Natural killer cell treated with Interleukin-12 subunit alpha and Interleukin-12 subunit beta and Interleukin-15 and Interleukin-18, amount 100 ng/mL, for 72 hours (primary cell): ENCODE data around the gene ALPP. TPM values are rescaled to one million over a fixed set of nuclear protein-coding genes. Genes with fewer than 3 reads are reported as not detected.
"Not testable (repeated sequence)": the region's sequence is repeated elsewhere in the genome, so short reads cannot be mapped to it uniquely, and the experiment has no call there.

Experiments used
- ATAC-seq, 2 donors: fragments of 150-1000 bp; cut with Tn5 transposase in 1 of 2; sonication (Bioruptor Pico), chemical (Tn5 transposase) in 1 of 2; 2 replicates each; pipeline ENCODE4 v1.10.0; 2021
- DNase-seq: peaks from one replicate; pipeline ENCODE4 v3.0.0; 2022; ENCODE audit warnings: low spot score
- H3K27ac Mint-ChIP-seq, 2 donors: 1 replicate in 1 of 2; 2 replicates in 1 of 2; pipeline ENCODE4 v1.8.0; 2022; ENCODE audit warnings: mixed read lengths in 2 of 2, mild to moderate bottlenecking in 1 of 2, moderate library complexity in 1 of 2
- H3K27me3 Mint-ChIP-seq, 2 donors: 1 replicate in 1 of 2; 2 replicates in 1 of 2; pipeline ENCODE4 v1.8.0; 2022; ENCODE audit warnings: mixed read lengths in 2 of 2
- H3K36me3 Mint-ChIP-seq: one replicate; pipeline ENCODE4 v1.8.0; 2022; ENCODE audit warnings: mixed read lengths
- H3K4me1 Mint-ChIP-seq, 2 donors: 1 replicate in 1 of 2; 2 replicates in 1 of 2; pipeline ENCODE4 v1.8.0; 2022; ENCODE audit warnings: low read depth in 2 of 2, mixed read lengths in 2 of 2, mild to moderate bottlenecking in 1 of 2
- H3K4me3 Mint-ChIP-seq: one replicate; pipeline ENCODE4 v1.8.0; 2022; ENCODE audit warnings: mixed read lengths
- H3K9me3 Mint-ChIP-seq: 2 replicates; pipeline ENCODE4 v1.8.0; 2022; ENCODE audit warnings: mixed read lengths
- total RNA-seq, 2 donors: library from RNA; stranded (reverse); gene quantifications; one replicate each; pipeline ENCODE4 v1.2.3, GENCODE V29; 2022

The ALPP gene
- total RNA-seq, 2 donors from 2014 or later: not detected

DNA sequence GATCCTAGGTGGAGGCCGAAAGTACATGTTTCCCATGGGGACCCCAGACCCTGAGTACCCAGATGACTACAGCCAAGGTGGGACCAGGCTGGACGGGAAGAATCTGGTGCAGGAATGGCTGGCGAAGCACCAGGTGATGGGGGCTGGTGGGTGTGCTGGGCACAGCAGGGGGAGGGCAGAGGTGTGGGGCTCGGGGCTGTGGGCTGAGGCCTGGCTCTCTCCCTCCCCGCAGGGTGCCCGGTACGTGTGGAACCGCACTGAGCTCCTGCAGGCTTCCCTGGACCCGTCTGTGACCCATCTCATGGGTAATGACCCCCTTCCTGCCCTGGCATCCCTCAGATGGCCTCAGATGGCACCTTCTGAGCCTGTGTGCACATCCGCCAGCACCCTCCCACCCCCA, 29.7 kb downstream of the ALPP start:
- not testable (repeated sequence) for ATAC-seq, DNase-seq, H3K9me3 Mint-ChIP-seq, H3K4me1 Mint-ChIP-seq, H3K27ac Mint-ChIP-seq, H3K36me3 Mint-ChIP-seq, H3K4me3 Mint-ChIP-seq
- peaks cover 12 to 13% of the 10 kb centered on the region in 2 donors for H3K27me3 Mint-ChIP-seq

- H3K36me3 Mint-ChIP-seq, H3K9me3 Mint-ChIP-seq, DNase-seq, H3K4me1 Mint-ChIP-seq, H3K4me3 Mint-ChIP-seq, H3K27ac Mint-ChIP-seq: not testable (repeated sequence)
- peaks cover 15 to 18% of the 10 kb centered on the region in 2 donors for H3K27me3 Mint-ChIP-seq
- peak in 1 of 2 donors; percentile 4 for ATAC-seq
Measured at GRCh38 chr2:232409617-232410016, 31.1 kb downstream of the ALPP start.

DNA sequence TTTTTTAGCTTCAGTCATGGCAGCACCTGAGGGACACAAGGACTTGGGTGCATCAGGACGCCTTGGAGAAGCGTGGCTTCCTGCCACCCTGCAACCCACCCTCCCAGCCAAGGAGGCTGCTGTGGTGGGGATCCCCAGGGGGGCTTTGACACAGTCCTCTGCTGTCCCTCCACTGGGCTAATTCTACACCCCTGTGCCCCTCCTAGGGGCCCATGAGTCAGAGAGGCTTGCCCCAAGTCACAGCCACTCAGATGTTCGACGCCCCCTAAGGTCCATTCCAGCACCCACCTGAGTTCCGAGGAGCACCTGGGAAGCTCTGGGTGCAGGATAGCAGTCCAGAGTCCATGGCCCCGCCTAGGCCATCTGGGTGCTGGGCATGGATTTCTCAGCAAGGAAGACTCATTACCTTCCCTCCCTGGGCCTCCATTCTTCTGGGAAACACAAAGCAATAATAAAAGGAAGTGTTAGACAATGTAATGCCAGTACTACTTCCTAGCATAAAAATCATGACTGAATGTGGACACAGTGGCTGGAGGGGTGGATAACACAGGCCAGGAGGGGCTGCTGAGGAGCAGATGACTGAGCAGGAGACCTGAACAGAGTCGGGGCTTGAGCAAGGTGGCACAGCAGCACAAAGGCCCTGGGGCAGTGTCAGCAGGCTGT, 31.8 kb downstream of the ALPP start:
- Mint-ChIP-seq H3K27ac (no peak overlapping the region), H3K27me3 (peaks cover 11 to 18% of the 10 kb centered on the region in 2 donors), H3K9me3 (no peaks in the 10 kb centered on the region), H3K4me1 (peaks cover 0 to 4% of the 10 kb centered on the region in 2 donors), H3K4me3 (no peak overlapping the region), H3K36me3 (no peaks in the 10 kb centered on the region)
- DNase-seq: no peak
- ATAC-seq: no peak

DNA sequence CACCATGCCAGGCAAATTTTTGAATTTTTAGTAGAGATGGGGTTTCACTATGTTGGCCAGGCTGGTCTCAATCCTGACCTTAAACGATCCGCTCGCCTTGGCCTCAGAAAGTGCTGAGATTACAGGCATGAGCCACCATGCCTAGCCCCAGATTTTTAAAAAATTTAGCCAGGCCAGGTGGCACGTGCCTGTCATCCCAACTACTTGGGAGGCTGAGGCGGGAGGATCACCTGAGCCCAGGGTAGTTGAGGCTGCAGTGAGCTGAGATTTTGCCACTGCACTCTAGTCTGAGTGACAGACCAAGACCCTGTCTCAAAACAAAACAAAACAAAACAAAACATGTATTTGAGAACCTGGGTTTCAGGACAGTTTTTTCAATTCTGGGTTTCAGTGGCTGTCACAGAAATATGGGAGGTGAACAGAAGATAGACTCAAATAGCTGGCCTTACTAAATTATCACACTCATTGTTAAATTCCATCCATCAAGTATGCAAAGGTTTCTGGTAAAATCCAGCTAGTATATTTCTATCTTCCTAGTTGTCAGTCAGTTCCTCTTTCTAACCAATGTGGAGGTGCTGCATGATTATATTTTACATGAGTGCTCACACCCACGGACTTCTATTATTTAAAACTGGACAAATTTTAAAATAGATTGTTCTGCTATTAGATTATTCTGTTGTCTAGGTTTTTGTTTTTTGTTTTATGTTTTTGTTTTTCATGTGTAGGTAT, 33.5 kb downstream of the ALPP start:
- H3K4me3 Mint-ChIP-seq: no peak overlapping the region
- peaks cover 0 to 4% of the 10 kb centered on the region in 2 donors for H3K4me1 Mint-ChIP-seq
- DNase-seq (no peak), ATAC-seq (no peak)
- no peaks in the 10 kb centered on the region for H3K9me3 Mint-ChIP-seq
- no peaks in the 10 kb centered on the region for H3K36me3 Mint-ChIP-seq
- H3K27me3 Mint-ChIP-seq: peaks cover 11 to 20% of the 10 kb centered on the region in 2 donors
- no peak overlapping the region for H3K27ac Mint-ChIP-seq

GRCh38 chr2:232412986-232413385, 34.4 kb downstream of the ALPP start:
- no peaks in the 10 kb centered on the region for H3K9me3 Mint-ChIP-seq
- no peak overlapping the region for H3K27ac Mint-ChIP-seq
- ATAC-seq (no peak), DNase-seq (no peak)
- H3K4me1 Mint-ChIP-seq: peaks cover 0 to 4% of the 10 kb centered on the region in 2 donors
- peaks cover 12 to 21% of the 10 kb centered on the region in 2 donors for H3K27me3 Mint-ChIP-seq
- H3K36me3 Mint-ChIP-seq: no peaks in the 10 kb centered on the region
- H3K4me3 Mint-ChIP-seq: no peak overlapping the region

DNA sequence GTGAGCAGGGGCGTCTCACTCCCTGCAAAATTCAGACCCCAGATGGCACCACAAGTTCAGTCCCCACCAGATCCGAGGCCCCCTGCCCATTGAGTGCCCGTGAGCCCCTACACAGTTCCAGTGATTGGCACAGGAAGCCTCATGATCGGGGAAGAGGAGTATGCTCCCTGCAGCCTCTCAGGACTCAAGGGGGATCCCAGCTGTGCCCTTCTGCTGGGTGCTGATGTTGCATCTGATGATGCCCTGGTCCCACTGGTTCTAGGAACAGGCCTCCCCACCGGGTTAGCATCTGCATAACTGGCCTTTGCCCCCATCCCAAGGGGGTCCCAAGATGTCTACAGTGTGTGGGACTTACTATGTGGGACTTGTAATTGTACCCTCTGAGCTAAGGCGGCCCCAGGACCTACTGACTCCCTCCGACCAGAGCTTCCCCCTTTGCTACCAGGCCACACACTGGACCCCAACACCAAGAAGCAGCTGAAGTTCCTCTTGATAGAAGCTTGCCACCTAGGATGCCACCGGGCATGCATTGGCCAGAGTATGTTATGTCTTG, 36.7 kb downstream of the ALPP start:
- ATAC-seq: no peak
- H3K4me3 Mint-ChIP-seq: no peak overlapping the region
- peaks cover 0 to 6% of the 10 kb centered on the region in 2 donors for H3K4me1 Mint-ChIP-seq
- no peak for DNase-seq
- H3K27ac Mint-ChIP-seq: no peak overlapping the region
- H3K27me3 Mint-ChIP-seq: peaks cover 21 to 25% of the 10 kb centered on the region in 2 donors
- no peaks in the 10 kb centered on the region for H3K9me3 Mint-ChIP-seq
- no peaks in the 10 kb centered on the region for H3K36me3 Mint-ChIP-seq

DNA sequence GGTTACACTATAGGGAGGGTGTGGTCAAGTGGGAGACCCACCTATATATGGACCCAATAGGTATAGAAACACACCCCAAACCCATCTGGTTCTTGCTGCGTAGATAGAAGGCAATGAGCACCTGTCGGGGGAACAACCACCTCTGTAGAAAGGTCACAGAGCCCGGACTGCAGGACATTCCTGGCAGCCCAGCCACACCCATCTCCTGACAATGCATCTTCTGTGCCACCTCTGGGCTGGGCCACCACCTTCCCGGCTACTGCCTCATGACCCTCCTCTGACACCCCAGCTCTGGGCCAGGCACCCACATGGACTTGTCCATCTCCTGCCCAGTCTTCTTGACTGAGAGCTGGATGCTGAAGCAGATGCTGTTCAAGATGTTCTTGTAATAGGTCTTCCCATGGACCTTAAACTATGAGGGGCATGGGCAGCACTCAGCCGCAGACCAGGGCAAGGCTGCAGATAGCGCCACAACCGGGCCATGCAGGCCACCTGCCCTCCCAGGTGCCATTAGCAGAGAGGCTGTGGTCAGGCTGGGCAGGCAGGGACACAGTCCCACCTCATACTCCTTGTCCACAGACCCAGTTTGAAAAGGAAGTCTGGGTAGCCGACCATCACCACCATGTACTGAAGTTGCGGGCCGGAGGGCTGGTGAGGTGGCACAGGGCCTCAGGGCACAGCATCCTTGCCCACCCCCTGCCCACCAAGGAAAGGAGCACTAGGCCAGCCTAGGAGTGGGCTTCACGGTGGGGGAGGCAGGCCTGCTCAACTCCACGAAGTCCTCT, 37.4 kb downstream of the ALPP start:
- Mint-ChIP-seq H3K4me3 (no peak overlapping the region), H3K9me3 (no peaks in the 10 kb centered on the region), H3K36me3 (no peaks in the 10 kb centered on the region), H3K4me1 (peaks cover 0 to 6% of the 10 kb centered on the region in 2 donors), H3K27ac (no peak overlapping the region), H3K27me3 (peaks cover 21 to 23% of the 10 kb centered on the region in 2 donors)
- ATAC-seq (no peak), DNase-seq (no peak)

- Mint-ChIP-seq H3K27ac (no peak overlapping the region), H3K4me3 (no peak overlapping the region), H3K36me3 (no peaks in the 10 kb centered on the region), H3K9me3 (no peaks in the 10 kb centered on the region), H3K27me3 (peaks cover 21 to 24% of the 10 kb centered on the region in 2 donors), H3K4me1 (peaks cover 0 to 6% of the 10 kb centered on the region in 2 donors)
- no peak for DNase-seq
- no peak for ATAC-seq
Measured at GRCh38 chr2:232416521-232417470, 38.2 kb downstream of the ALPP start.

- Mint-ChIP-seq H3K4me1 (peaks cover 0 to 6% of the 10 kb centered on the region in 2 donors), H3K27ac (no peak overlapping the region)
Measured at GRCh38 chr2:232417489-232417888, 38.9 kb downstream of the ALPP start.

DNA sequence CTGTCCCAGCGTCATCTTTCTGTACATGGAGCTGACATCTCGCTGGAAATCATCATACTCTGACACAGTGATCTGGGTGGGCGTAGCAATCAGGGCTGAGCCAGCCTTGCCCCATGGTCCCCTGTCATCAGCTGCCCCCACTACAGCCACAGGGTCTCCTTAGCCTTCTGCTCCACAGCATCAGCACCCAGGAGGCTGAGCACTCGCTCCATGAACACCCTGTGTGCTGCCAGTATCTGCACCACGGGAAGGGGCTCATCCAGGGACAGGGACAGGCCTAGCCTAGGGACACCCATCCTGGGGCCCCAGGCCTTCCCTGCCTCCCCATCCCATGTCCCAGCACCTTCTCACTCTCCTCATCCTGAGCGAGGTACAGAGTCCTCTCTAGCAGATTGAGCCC, 39.5 kb downstream of the ALPP start:
- no peak overlapping the region for H3K4me3 Mint-ChIP-seq
- peaks cover 23 to 34% of the 10 kb centered on the region in 2 donors for H3K27me3 Mint-ChIP-seq
- no peaks in the 10 kb centered on the region for H3K9me3 Mint-ChIP-seq
- peaks cover 0 to 6% of the 10 kb centered on the region in 2 donors for H3K4me1 Mint-ChIP-seq
- H3K36me3 Mint-ChIP-seq: no peaks in the 10 kb centered on the region
- H3K27ac Mint-ChIP-seq: no peak overlapping the region
- no peak for DNase-seq
- no peak for ATAC-seq

More at GRCh38 chr2:232417489-232417888, 38.9 kb downstream of the ALPP start:
- Mint-ChIP-seq H3K9me3 (no peaks in the 10 kb centered on the region), H3K4me3 (no peak overlapping the region), H3K27me3 (peaks cover 22 to 31% of the 10 kb centered on the region in 2 donors), H3K36me3 (no peaks in the 10 kb centered on the region)
- no peak for DNase-seq
- no peak for ATAC-seq

- peaks cover 20 to 28% of the 10 kb centered on the region in 2 donors for H3K27me3 Mint-ChIP-seq
- no peak for DNase-seq
- no peaks in the 10 kb centered on the region for H3K9me3 Mint-ChIP-seq
- H3K4me1 Mint-ChIP-seq: peaks cover 0 to 3% of the 10 kb centered on the region in 2 donors
- H3K36me3 Mint-ChIP-seq: no peaks in the 10 kb centered on the region
- no peak overlapping the region for H3K27ac Mint-ChIP-seq
- H3K4me3 Mint-ChIP-seq: no peak overlapping the region
- peak in 1 of 2 donors; percentile 17 for ATAC-seq
Measured at GRCh38 chr2:232418466-232419244, 40.1 kb downstream of the ALPP start.
